HCT116 (cell line): ENCODE results near the gene SOX2. TPM values are rescaled to one million over a fixed set of nuclear protein-coding genes. Genes with fewer than 3 reads are reported as not detected.

ENCODE experiments used
- ATAC-seq: fragments of 200-7000 bp; cut with Tn5 transposase; 2 replicates; pipeline ENCODE4 v1.9.1; 2020; ENCODE audit warnings: mild to moderate bottlenecking, moderate library complexity
- BruUV-seq: library from RNA; stranded (reverse); fragments of 400-500 nt; replicated peaks from 2 replicates; lab custom pipeline; 2021; lab: Mats Ljungman, UMichigan
- CTCF ChIA-PET: fragments of 300-600 bp; sonication (Branson Sonifier 250); formaldehyde crosslinking; loops from one replicate; lab custom pipeline; 2021; ENCODE audit warnings: antibody characterized with exemption; lab: Charles Lee
- POLR2A ChIA-PET: fragments of 300-600, 350-600 bp; sonication (Branson Sonifier 250); formaldehyde crosslinking; loops from one replicate; lab custom pipeline; 2021; ENCODE audit warnings: antibody characterized with exemption; lab: Charles Lee
- RAD21 ChIA-PET, 2 experiments: fragments of 300-600 bp; sonication (Branson Sonifier 250); formaldehyde crosslinking; loops; one replicate each; lab custom pipeline; 2023; ENCODE audit warnings: low total read pairs in 2 of 2; ENCODE audit not compliant: uncharacterized antibody in 2 of 2, unreplicated experiment in 2 of 2, low non-redundant PET in 1 of 2; lab: Charles Lee
- DNase-seq: peaks from one replicate; pipeline ENCODE4 v3.0.0-alpha.2; 2010; ENCODE audit warnings: low read depth, low spot score
- H2AFZ ChIP-seq: fragments of 200-600 bp; shearing (Covaris generic), sonication (generic); 2 replicates; pipeline ENCODE4 v1.6.1; 2017; ENCODE audit warnings: low read depth, mixed run types, mixed read lengths, antibody characterized with exemption, low read length; ENCODE audit not compliant: poor library complexity, severe bottlenecking
- H3K27ac ChIP-seq: 2 replicates; pipeline ENCODE4 v1.5.1; 2012; ENCODE audit warnings: low read depth, low read length
- H3K27me3 ChIP-seq: fragments of 200-600 bp; sonication (generic); 2 replicates; pipeline ENCODE4 v1.6.1; 2016; ENCODE audit warnings: mixed run types, low read length, mixed read lengths; ENCODE audit not compliant: insufficient read depth
- H3K36me3 ChIP-seq, 2 experiments: fragments of 200-500 bp in 1 of 2; fragments of 200-600 bp in 1 of 2; sonication (Bioruptor generic) in 1 of 2; sonication (generic) in 1 of 2; 2 replicates each; pipeline versions ENCODE4 v1.5.1 to v1.6.1; 2014 to 2016; ENCODE audit warnings: low read length in 2 of 2, inconsistent platforms in 1 of 2, mixed read lengths in 1 of 2, mixed run types in 1 of 2; ENCODE audit not compliant: insufficient read depth in 2 of 2, control insufficient read depth in 1 of 2
- H3K4me1 ChIP-seq, 2 experiments: fragments of 200-600 bp in 1 of 2; sonication (generic) in 1 of 2; 2 replicates each; pipeline versions ENCODE4 v1.5.1 to v1.6.1; 2012 to 2017; ENCODE audit warnings: low read length in 2 of 2, inconsistent platforms in 1 of 2, mild to moderate bottlenecking in 1 of 2, mixed read lengths in 1 of 2, mixed run types in 1 of 2, moderate library complexity in 1 of 2; ENCODE audit not compliant: insufficient read depth in 2 of 2, control insufficient read depth in 1 of 2
- H3K4me2 ChIP-seq: fragments of 200-600 bp; sonication (generic); 2 replicates; pipeline ENCODE4 v1.6.1; 2017; ENCODE audit warnings: mixed run types, low read length, mixed read lengths
- H3K4me3 ChIP-seq, 2 experiments: fragments of 200-600 bp in 1 of 2; sonication (generic) in 1 of 2; replicated peaks in 1 of 2; 2 replicates each; pipeline ENCODE4 v1.5.1; 2011 to 2016; ENCODE audit warnings: low read length in 2 of 2, control low read depth in 1 of 2, low read depth in 1 of 2, mild to moderate bottlenecking in 1 of 2, mixed read lengths in 1 of 2, mixed run types in 1 of 2
- H3K79me2 ChIP-seq: fragments of 200-600 bp; sonication (generic); 2 replicates; pipeline ENCODE4 v1.6.1; 2017; ENCODE audit warnings: mild to moderate bottlenecking, mixed run types, low read length, moderate library complexity, mixed read lengths; ENCODE audit not compliant: insufficient read depth
- H3K9ac ChIP-seq: fragments of 200-600 bp; sonication (generic); 2 replicates; pipeline ENCODE4 v1.6.1; 2016; ENCODE audit warnings: low read length, mixed read lengths
- H3K9me2 ChIP-seq: fragments of 200-600 bp; sonication (generic), shearing (Covaris generic); 2 replicates; pipeline ENCODE4 v1.6.1; 2017; ENCODE audit warnings: mixed run types, mild to moderate bottlenecking, moderate library complexity; ENCODE audit not compliant: insufficient read depth
- H3K9me3 ChIP-seq, 2 experiments: fragments of 200-500 bp in 1 of 2; fragments of 200-600 bp in 1 of 2; sonication (Bioruptor generic) in 1 of 2; sonication (generic) in 1 of 2; 2 replicates each; pipeline ENCODE4 v1.6.1; 2014 to 2017; ENCODE audit warnings: low read length in 2 of 2, mixed read lengths in 2 of 2, inconsistent platforms in 1 of 2, low read depth in 1 of 2, mild to moderate bottlenecking in 1 of 2, mixed run types in 1 of 2, moderate library complexity in 1 of 2; ENCODE audit not compliant: control insufficient read depth in 1 of 2, insufficient read depth in 1 of 2
- H4K20me1 ChIP-seq: fragments of 200-600 bp; sonication (generic), shearing (Covaris generic); 2 replicates; pipeline ENCODE4 v1.6.1; 2017; ENCODE audit warnings: mixed run types, mild to moderate bottlenecking, moderate library complexity; ENCODE audit not compliant: insufficient read depth
- CBX3 ChIP-seq: IDR thresholded peaks from 2 replicates; pipeline ENCODE4 v1.6.1; 2012; ENCODE audit warnings: low read depth
- CEBPB ChIP-seq: IDR thresholded peaks from 2 replicates; pipeline ENCODE4 v1.6.1; 2012; ENCODE audit warnings: low read depth
- EGR1 ChIP-seq: IDR thresholded peaks from 2 replicates; pipeline ENCODE4 v1.6.1; 2012; ENCODE audit warnings: low read depth
- ELF1 ChIP-seq: IDR thresholded peaks from 2 replicates; pipeline ENCODE4 v1.6.1; 2012; ENCODE audit warnings: low read depth, borderline replicate concordance
- EZH2 ChIP-seq: fragments of 200-600 bp; sonication (generic); IDR thresholded peaks from 2 replicates; pipeline ENCODE4 v1.6.1; 2017; ENCODE audit warnings: antibody characterized with exemption, mixed run types
- EZH2phosphoT487 ChIP-seq: fragments of 200-600 bp; IDR thresholded peaks from 2 replicates; pipeline ENCODE4 v1.6.1; 2018; ENCODE audit warnings: antibody characterized with exemption, borderline replicate concordance
- FOSL1 ChIP-seq: IDR thresholded peaks from 2 replicates; pipeline ENCODE4 v1.6.1; 2012; ENCODE audit warnings: low read depth
- POLR2A ChIP-seq: IDR thresholded peaks from 2 replicates; pipeline ENCODE4 v1.7.0; 2011; ENCODE audit warnings: borderline replicate concordance; ENCODE audit not compliant: insufficient read depth, insufficient read length; ENCODE audit errors: extremely low read depth
- RAD21 ChIP-seq: IDR thresholded peaks from 2 replicates; pipeline ENCODE4 v1.6.1; 2012; ENCODE audit warnings: low read depth, mild to moderate bottlenecking
- SIN3A ChIP-seq: IDR thresholded peaks from 2 replicates; pipeline ENCODE4 v1.6.1; 2012; ENCODE audit warnings: low read depth
- SP1 ChIP-seq: IDR thresholded peaks from 2 replicates; pipeline ENCODE4 v1.6.1; 2012; ENCODE audit warnings: low read depth
- SRF ChIP-seq: IDR thresholded peaks from 2 replicates; pipeline ENCODE4 v1.6.1; 2012; ENCODE audit warnings: low read depth
- YY1 ChIP-seq: IDR thresholded peaks from 2 replicates; pipeline ENCODE4 v1.6.1; 2011; ENCODE audit warnings: low read length, low read depth, moderate library complexity, mild to moderate bottlenecking; ENCODE audit not compliant: insufficient replicate concordance; ENCODE audit errors: extremely low read depth
- ZFX ChIP-seq: fragments of 450-650 bp; IDR thresholded peaks from 2 replicates; pipeline ENCODE4 v1.6.1; 2017
- ZNF274 ChIP-seq: fragments of 200-500 bp; sonication (Bioruptor generic); IDR thresholded peaks from 2 replicates; pipeline ENCODE4 v1.6.1; 2014; ENCODE audit warnings: mild to moderate bottlenecking, low read depth, low read length, inconsistent platforms
- intact Hi-C: fragments of 100-400 bp; cut with micrococcal nuclease; formaldehyde crosslinking; loops from 2 replicates; pipeline ENCODE4 v1.10.0; 2022
- total RNA-seq: library from RNA; stranded (reverse); gene quantifications from one replicate; pipeline ENCODE4 v1.2.1, GENCODE V29; 2021; ENCODE audit not compliant: unreplicated experiment
- TF ChIP-seq, protein P1 (sequence below), 3 experiments: fragments of 200-600 bp in 1 of 3; sonication (generic) in 1 of 3; IDR thresholded peaks in 2 of 3; conservative IDR thresholded peaks in 1 of 3; 2 replicates each; pipeline ENCODE4 v1.5.1; 2012 to 2017; ENCODE audit warnings: low read depth in 2 of 3, low read length in 2 of 3, antibody characterized with exemption in 1 of 3, borderline replicate concordance in 1 of 3, control low read depth in 1 of 3, mild to moderate bottlenecking in 1 of 3, mixed read lengths in 1 of 3, mixed run types in 1 of 3, moderate library complexity in 1 of 3; ENCODE audit not compliant: insufficient read depth in 1 of 3
- TF ChIP-seq, protein P2 (sequence below): IDR thresholded peaks from 2 replicates; pipeline ENCODE4 v1.6.1; 2011; ENCODE audit warnings: mild to moderate bottlenecking, low read length, moderate library complexity; ENCODE audit not compliant: insufficient replicate concordance; ENCODE audit errors: extremely low read depth
- TF ChIP-seq, protein P3 (sequence below): IDR thresholded peaks from 2 replicates; pipeline ENCODE4 v1.6.1; 2012
- TF ChIP-seq, protein P4 (sequence below): IDR thresholded peaks from 2 replicates; pipeline ENCODE4 v1.6.1; 2012

The SOX2 gene
- total RNA-seq, 1 experiment from 2014 or later: 0.15 TPM

DNA sequence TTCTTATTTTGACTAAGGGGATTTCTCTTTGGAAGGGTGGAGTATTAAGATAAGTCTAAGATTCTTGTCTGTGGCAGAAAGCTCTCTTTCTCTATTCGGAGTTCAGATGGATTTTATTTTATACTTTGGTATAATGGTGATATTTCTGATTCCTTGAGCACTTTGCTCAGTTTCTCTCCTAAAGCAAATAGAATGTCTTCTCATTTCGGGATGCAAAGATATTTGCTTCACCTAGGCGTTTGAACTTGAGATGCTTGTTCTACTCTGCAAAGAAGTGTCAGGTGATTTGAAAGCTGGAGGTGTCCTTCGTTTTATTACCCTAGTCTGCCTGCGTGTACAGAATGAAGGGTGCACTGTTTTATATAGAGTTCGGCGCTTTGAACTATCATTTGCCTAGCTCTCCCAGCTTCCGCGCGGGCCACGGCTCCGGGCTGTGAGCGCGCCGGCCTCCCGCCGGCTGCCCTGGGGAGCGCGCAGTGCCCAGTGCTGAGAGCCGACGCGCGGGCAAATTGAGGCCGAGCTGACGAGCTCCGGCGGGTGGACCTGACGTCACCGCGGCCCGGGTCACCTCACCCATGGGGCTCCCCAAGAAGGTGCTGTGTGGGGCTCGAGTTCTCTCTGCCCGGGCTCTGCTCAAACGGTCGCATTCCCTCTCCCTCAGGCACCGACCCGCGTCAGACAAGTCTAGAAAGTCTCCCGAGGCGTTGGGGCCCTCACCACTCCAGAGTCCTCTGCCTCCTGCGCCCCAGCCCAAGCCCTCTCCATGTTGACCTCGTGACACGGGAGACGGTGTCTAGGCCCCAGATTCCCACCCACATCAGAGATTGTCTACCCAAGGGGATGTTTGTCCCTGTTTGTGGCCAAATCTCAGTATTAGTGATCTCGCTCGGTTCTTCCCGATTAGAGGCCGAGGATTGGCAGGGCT is 7.5 kb downstream of the SOX2 start:
- H3K9ac ChIP-seq: no peak overlapping the region
- ATAC-seq (no peak), DNase-seq (no peak)
- H2AFZ ChIP-seq: no peak overlapping the region
- H3K27ac ChIP-seq: no peak overlapping the region
- H3K27me3 ChIP-seq: 0 out of 2 replicates have a peak, but pooled peaks cover 3% of the 10 kb centered on the region
- no TSS peak for BruUV-seq
- POLR2A ChIA-PET: no interaction called here
- H3K4me2 ChIP-seq: no peak overlapping the region
- H3K4me1 ChIP-seq: no peaks in the 10 kb centered on the region
- TF ChIP-seq, protein P1, sequence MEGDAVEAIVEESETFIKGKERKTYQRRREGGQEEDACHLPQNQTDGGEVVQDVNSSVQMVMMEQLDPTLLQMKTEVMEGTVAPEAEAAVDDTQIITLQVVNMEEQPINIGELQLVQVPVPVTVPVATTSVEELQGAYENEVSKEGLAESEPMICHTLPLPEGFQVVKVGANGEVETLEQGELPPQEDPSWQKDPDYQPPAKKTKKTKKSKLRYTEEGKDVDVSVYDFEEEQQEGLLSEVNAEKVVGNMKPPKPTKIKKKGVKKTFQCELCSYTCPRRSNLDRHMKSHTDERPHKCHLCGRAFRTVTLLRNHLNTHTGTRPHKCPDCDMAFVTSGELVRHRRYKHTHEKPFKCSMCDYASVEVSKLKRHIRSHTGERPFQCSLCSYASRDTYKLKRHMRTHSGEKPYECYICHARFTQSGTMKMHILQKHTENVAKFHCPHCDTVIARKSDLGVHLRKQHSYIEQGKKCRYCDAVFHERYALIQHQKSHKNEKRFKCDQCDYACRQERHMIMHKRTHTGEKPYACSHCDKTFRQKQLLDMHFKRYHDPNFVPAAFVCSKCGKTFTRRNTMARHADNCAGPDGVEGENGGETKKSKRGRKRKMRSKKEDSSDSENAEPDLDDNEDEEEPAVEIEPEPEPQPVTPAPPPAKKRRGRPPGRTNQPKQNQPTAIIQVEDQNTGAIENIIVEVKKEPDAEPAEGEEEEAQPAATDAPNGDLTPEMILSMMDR (IDR thresholded peaks at IDR 0.05 in 2 of 3, conservative IDR thresholded peaks at IDR 0.05 in 1 of 3; ENCODE audit: borderline replicate concordance in 1 of 3, insufficient read depth in 1 of 3, low read depth in 2 of 3, low read length in 2 of 3): no peak
- TF ChIP-seq EGR1 (no peak), SIN3A (no peak), ZFX (no peak), ZNF274 (no peak), FOSL1 (no peak), RAD21 (no peak), EZH2 (no peak), SP1 (no peak), SRF (no peak), ELF1 (no peak), CEBPB (no peak), EZH2phosphoT487 (no peak), CBX3 (no peak), YY1 (no peak), POLR2A (no peak)
- TF ChIP-seq, protein P2, sequence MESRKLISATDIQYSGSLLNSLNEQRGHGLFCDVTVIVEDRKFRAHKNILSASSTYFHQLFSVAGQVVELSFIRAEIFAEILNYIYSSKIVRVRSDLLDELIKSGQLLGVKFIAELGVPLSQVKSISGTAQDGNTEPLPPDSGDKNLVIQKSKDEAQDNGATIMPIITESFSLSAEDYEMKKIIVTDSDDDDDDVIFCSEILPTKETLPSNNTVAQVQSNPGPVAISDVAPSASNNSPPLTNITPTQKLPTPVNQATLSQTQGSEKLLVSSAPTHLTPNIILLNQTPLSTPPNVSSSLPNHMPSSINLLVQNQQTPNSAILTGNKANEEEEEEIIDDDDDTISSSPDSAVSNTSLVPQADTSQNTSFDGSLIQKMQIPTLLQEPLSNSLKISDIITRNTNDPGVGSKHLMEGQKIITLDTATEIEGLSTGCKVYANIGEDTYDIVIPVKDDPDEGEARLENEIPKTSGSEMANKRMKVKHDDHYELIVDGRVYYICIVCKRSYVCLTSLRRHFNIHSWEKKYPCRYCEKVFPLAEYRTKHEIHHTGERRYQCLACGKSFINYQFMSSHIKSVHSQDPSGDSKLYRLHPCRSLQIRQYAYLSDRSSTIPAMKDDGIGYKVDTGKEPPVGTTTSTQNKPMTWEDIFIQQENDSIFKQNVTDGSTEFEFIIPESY: no peak
- TF ChIP-seq, protein P3, sequence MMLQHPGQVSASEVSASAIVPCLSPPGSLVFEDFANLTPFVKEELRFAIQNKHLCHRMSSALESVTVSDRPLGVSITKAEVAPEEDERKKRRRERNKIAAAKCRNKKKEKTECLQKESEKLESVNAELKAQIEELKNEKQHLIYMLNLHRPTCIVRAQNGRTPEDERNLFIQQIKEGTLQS: no peak
- TF ChIP-seq, protein P4, sequence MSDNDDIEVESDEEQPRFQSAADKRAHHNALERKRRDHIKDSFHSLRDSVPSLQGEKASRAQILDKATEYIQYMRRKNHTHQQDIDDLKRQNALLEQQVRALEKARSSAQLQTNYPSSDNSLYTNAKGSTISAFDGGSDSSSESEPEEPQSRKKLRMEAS: no peak
- CTCF ChIA-PET: interaction anchor here (1.0 kb wide), 1 partner anchor 17 kb away, joined by 3 read pairs; no protein-coding TSS in a partner anchor
- no peaks in the 10 kb centered on the region for H3K9me2 ChIP-seq
- no peaks in the 10 kb centered on the region for H3K36me3 ChIP-seq
- no peak overlapping the region for H3K4me3 ChIP-seq
- no peaks in the 10 kb centered on the region for H3K9me3 ChIP-seq
- RAD21 ChIA-PET: no interaction called here
- intact Hi-C loops: no loop called here
- H4K20me1 ChIP-seq: no peaks in the 10 kb centered on the region
- no peaks in the 10 kb centered on the region for H3K79me2 ChIP-seq
